PC-9 (cell line): ENCODE results near the gene TGFB2. TPM values are rescaled to one million over a fixed set of nuclear protein-coding genes. Genes with fewer than 3 reads are reported as not detected.

ENCODE experiments used
- BruUV-seq: library from RNA; stranded (reverse); fragments of 400-500 nt; replicated peaks from 2 replicates; lab custom pipeline; 2021; lab: Mats Ljungman, UMichigan
- CTCF ChIA-PET: fragments of 300-600 bp; sonication (Branson Sonifier 250); formaldehyde crosslinking; loops from one replicate; lab custom pipeline; 2022; ENCODE audit warnings: antibody characterized with exemption; lab: Charles Lee
- POLR2A ChIA-PET: fragments of 300-600 bp; sonication (Branson Sonifier 250); formaldehyde crosslinking; loops from one replicate; lab custom pipeline; 2022; ENCODE audit warnings: antibody characterized with exemption; ENCODE audit not compliant: unreplicated experiment; lab: Charles Lee
- DNase-seq, 2 experiments: peaks; one replicate each; pipeline versions ENCODE4 v3.0.0 to v3.0.0-alpha.2; 2015 to 2022; ENCODE audit warnings: mixed read lengths in 1 of 2
- H2AFZ ChIP-seq: fragments of 200-600 bp; sonication (generic); 2 replicates; pipeline ENCODE4 v1.8.1; 2017; ENCODE audit warnings: antibody characterized with exemption
- H3F3A ChIP-seq: fragments of 200-600 bp; sonication (generic); 2 replicates; pipeline ENCODE4 v1.8.1; 2017; ENCODE audit warnings: antibody characterized with exemption, mild to moderate bottlenecking, low read depth; ENCODE audit not compliant: insufficient read depth
- H3K27ac ChIP-seq: fragments of 200-600 bp; sonication (generic); 2 replicates; pipeline ENCODE4 v1.6.1; 2016; ENCODE audit warnings: mixed run types
- H3K27me3 ChIP-seq: fragments of 200-600 bp; sonication (generic); 2 replicates; pipeline ENCODE4 v1.6.1; 2016; ENCODE audit warnings: low read depth, mixed run types; ENCODE audit not compliant: insufficient read depth
- H3K36me3 ChIP-seq: fragments of 200-600 bp; sonication (generic); 2 replicates; pipeline ENCODE4 v1.6.1; 2016; ENCODE audit warnings: low read depth, mixed run types
- H3K4me1 ChIP-seq: fragments of 200-600 bp; sonication (generic); replicated peaks from 2 replicates; pipeline ENCODE4 v1.6.1; 2016; ENCODE audit warnings: mixed run types; ENCODE audit not compliant: insufficient read depth
- H3K4me2 ChIP-seq: fragments of 200-600 bp; sonication (generic); 2 replicates; pipeline ENCODE4 v1.6.1; 2017; ENCODE audit warnings: mixed run types
- H3K4me3 ChIP-seq: fragments of 200-600 bp; sonication (generic); 2 replicates; pipeline ENCODE4 v1.6.1; 2016; ENCODE audit warnings: mixed run types
- H3K79me2 ChIP-seq: fragments of 200-600 bp; sonication (generic); 2 replicates; pipeline ENCODE4 v1.6.1; 2017; ENCODE audit warnings: low read depth, mixed run types
- H3K9me2 ChIP-seq: fragments of 200-600 bp; sonication (generic); 2 replicates; pipeline ENCODE4 v1.8.1; 2017; ENCODE audit warnings: mild to moderate bottlenecking; ENCODE audit not compliant: insufficient read depth
- H3K9me3 ChIP-seq: fragments of 200-600 bp; sonication (generic); 2 replicates; pipeline ENCODE4 v1.8.1; 2016; ENCODE audit warnings: low read depth; ENCODE audit not compliant: insufficient read depth
- H4K20me1 ChIP-seq: fragments of 200-600 bp; sonication (generic); 2 replicates; pipeline ENCODE4 v1.8.1; 2017; ENCODE audit not compliant: insufficient read depth
- CTCF ChIP-seq: fragments of 200-600 bp; sonication (generic); conservative IDR thresholded peaks from 2 replicates; pipeline ENCODE4 v1.6.1; 2017; ENCODE audit warnings: mixed run types, antibody characterized with exemption, mild to moderate bottlenecking, moderate library complexity
- EZH2 ChIP-seq: fragments of 200-600 bp; sonication (generic); IDR thresholded peaks from 2 replicates; pipeline ENCODE4 v1.8.0; 2017; ENCODE audit warnings: antibody characterized with exemption, low read depth
- intact Hi-C: fragments of 100-400 bp; cut with micrococcal nuclease; formaldehyde crosslinking; loops from one replicate; pipeline ENCODE4 v1.10.0; 2022; ENCODE audit not compliant: unreplicated experiment
- total RNA-seq: library from RNA; stranded (reverse); gene quantifications from 2 replicates; pipeline ENCODE4 v1.2.3, GENCODE V29; 2021

Gene TGFB2
- total RNA-seq, 1 experiment from 2014 or later = 74.3 TPM

GRCh38 chr1:218481116-218481775, 136.1 kb downstream of the TGFB2 start:
- ChIA-PET CTCF (no interaction called here), POLR2A (interaction anchor here (0.6 to 0.7 kb wide), 3 partner anchors 8 to 265 kb away, joined by 3 to 4 read pairs (median 3); no protein-coding TSS in a partner anchor)
- H3K79me2 ChIP-seq = no peaks in the 10 kb centered on the region
- no peaks in the 10 kb centered on the region for H3K36me3 ChIP-seq
- peaks cover 27% of the 10 kb centered on the region; the same call in 1 of the 2 replicates for H3F3A ChIP-seq
- no peaks in the 10 kb centered on the region for H3K27me3 ChIP-seq
- DNase-seq = peak in 1 of 2 experiments; percentile 68
- BruUV-seq = TSS peak; percentile 49
- intact Hi-C loops = no loop called here
- TF ChIP-seq CTCF (no peak), EZH2 (no peak)
- H3K4me3 ChIP-seq = no peak overlapping the region
- peaks cover 33% of the 10 kb centered on the region for H3K9me3 ChIP-seq
- no peak overlapping the region for H2AFZ ChIP-seq
- H4K20me1 ChIP-seq = no peaks in the 10 kb centered on the region
- H3K27ac ChIP-seq = peak overlapping the region; percentile 77
- no peaks in the 10 kb centered on the region for H3K9me2 ChIP-seq
- H3K4me2 ChIP-seq = peak overlapping the region; percentile 4
- H3K4me1 ChIP-seq = peaks cover 47% of the 10 kb centered on the region

- CTCF ChIA-PET = no interaction called here
Measured at GRCh38 chr1:218482683-218483082, 137.5 kb downstream of the TGFB2 start.

More at GRCh38 chr1:218482683-218483082, 137.5 kb downstream of the TGFB2 start:
- intact Hi-C loops = no loop called here
- no peaks in the 10 kb centered on the region for H3K79me2 ChIP-seq
- peaks cover 49% of the 10 kb centered on the region for H3K4me1 ChIP-seq
- H3K36me3 ChIP-seq = no peaks in the 10 kb centered on the region
- H3K4me2 ChIP-seq = no peak overlapping the region
- BruUV-seq = no TSS peak
- H3K27ac ChIP-seq = no peak overlapping the region
- no peak for TF ChIP-seq CTCF
- no peak for TF ChIP-seq EZH2
- peaks cover 30% of the 10 kb centered on the region for H3K9me3 ChIP-seq
- no peak for DNase-seq
- no peaks in the 10 kb centered on the region for H3K9me2 ChIP-seq
- no peaks in the 10 kb centered on the region for H4K20me1 ChIP-seq
- no peak overlapping the region for H3K4me3 ChIP-seq
- POLR2A ChIA-PET = no interaction called here
- H3F3A ChIP-seq = peaks cover 21% of the 10 kb centered on the region
- H2AFZ ChIP-seq = no peak overlapping the region
- H3K27me3 ChIP-seq = no peaks in the 10 kb centered on the region
